ENCODE data around the gene KAZN. TPM values are rescaled to one million over a fixed set of nuclear protein-coding genes. Genes with fewer than 3 reads are reported as not detected.

KAZN gene
- total and polyA plus RNA-seq, 2 of the 8 experiments (the other 6 are each of a cell fraction or from before 2014, with no cell fraction given), result 3.7 to 11.8 TPM

- H3K79me2 ChIP-seq (ENCODE audit: control insufficient read depth in 1 of 2, insufficient read depth in 2 of 2, low read length in 2 of 2), result no peaks in the 10 kb centered on the region
- no peaks in the 10 kb centered on the region for H3K4me1 ChIP-seq (replicated peaks in 1 of 4; ENCODE audit: control insufficient read depth in 3 of 4, insufficient read depth in 4 of 4, low read length in 3 of 4)
- H2BK15ac ChIP-seq (ENCODE audit: low read length), result no peak overlapping the region
- ChIA-PET CTCF (ENCODE audit: partially characterized antibody) (interaction anchor here (0.9 to 2.2 kb wide), 6 partner anchors 49 to 262 kb away, joined by 3 to 4 read pairs (median 4); no protein-coding TSS in a partner anchor), POLR2A (ENCODE audit: partially characterized antibody) (no interaction called here)
- no peak overlapping the region for H3K4ac ChIP-seq (replicated peaks; ENCODE audit: insufficient read length, low read depth, low read length)
- H3K27ac ChIP-seq (ENCODE audit: low read depth, low read length), result no peak overlapping the region
- H3K9ac ChIP-seq (replicated peaks in 1 of 4; ENCODE audit: extremely low read depth in 1 of 4, low read depth in 3 of 4, low read length in 3 of 4), result no peak overlapping the region
- no peak overlapping the region for H3K56ac ChIP-seq (replicated peaks; ENCODE audit: insufficient read length, low read depth, low read length)
- H3K4me2 ChIP-seq (ENCODE audit: insufficient read depth in 1 of 2, low read depth in 2 of 2, low read length in 2 of 2), result no peak overlapping the region
- no peak overlapping the region for H2BK5ac ChIP-seq (ENCODE audit: low read depth, low read length)
- 84% methylated on average over 4 of the region's 4 CpGs; no CpG with 5 or more reads in 1 of the 2 experiments for WGBS, 2 experiments (ENCODE audit: extremely low coverage in 1 of 2, insufficient coverage in 1 of 2, insufficient read length in 1 of 2, insufficient replicate concordance in 2 of 2, low coverage in 1 of 2, low lambda C conversion rate in 2 of 2, missing lambda C conversion rate in 1 of 2)
- no peak overlapping the region for H3K18ac ChIP-seq (ENCODE audit: extremely low read depth, low read length)
- H3K4me3 ChIP-seq (ENCODE audit: extremely low read depth in 1 of 4, insufficient read depth in 2 of 4, low read depth in 3 of 4, low read length in 4 of 4), result no peak overlapping the region
- peaks cover 0 to 2% of the 10 kb centered on the region in 2 experiments for H4K20me1 ChIP-seq (replicated peaks in 1 of 2; ENCODE audit: control insufficient read depth in 1 of 2, insufficient read depth in 2 of 2, low read length in 2 of 2)
- no peak overlapping the region for H4K5ac ChIP-seq (ENCODE audit: insufficient read length, low read depth, low read length)
- no peaks in the 10 kb centered on the region for H3K36me3 ChIP-seq (ENCODE audit: control insufficient read depth in 2 of 4, insufficient read depth in 4 of 4, low read length in 3 of 4)
- H4K8ac ChIP-seq (ENCODE audit: extremely low read depth, insufficient read depth, low read length), result no peak overlapping the region
- H2AK5ac ChIP-seq (ENCODE audit: low read depth, low read length), result no peak overlapping the region
- DNase-seq (ENCODE audit: low read depth in 1 of 2, low spot score in 2 of 2), result no peak
- no peak overlapping the region for H2BK120ac ChIP-seq (replicated peaks; ENCODE audit: low read depth, low read length)
- no peaks in the 10 kb centered on the region for H3K79me1 ChIP-seq (ENCODE audit: low read depth, low read length)
- H2BK20ac ChIP-seq (ENCODE audit: low read length), result no peak overlapping the region
- no peaks in the 10 kb centered on the region for H3K23me2 ChIP-seq (ENCODE audit: low read depth, low read length)
- no peaks in the 10 kb centered on the region for H3K27me3 ChIP-seq (replicated peaks in 1 of 4; ENCODE audit: control insufficient read depth in 3 of 4, extremely low read depth in 1 of 4, insufficient read depth in 3 of 4, low read length in 3 of 4)
- no peak overlapping the region for H4K91ac ChIP-seq (replicated peaks; ENCODE audit: insufficient read length, low read length)
- H3K9me3 ChIP-seq (ENCODE audit: insufficient read depth in 2 of 2, low read depth in 1 of 2, low read length in 1 of 2), result no peaks in the 10 kb centered on the region
- H2AFZ ChIP-seq (ENCODE audit: low read length), result no peak overlapping the region
- H3K14ac ChIP-seq (ENCODE audit: insufficient read length), result no peak overlapping the region
- no peak for FAIRE-seq
- H2BK12ac ChIP-seq (ENCODE audit: low read depth, low read length), result no peak overlapping the region
- H3K23ac ChIP-seq (ENCODE audit: insufficient read length), result no peak overlapping the region
- TF ChIP-seq SP1 (IDR thresholded peaks at IDR 0.05; ENCODE audit: low read depth, low read length), result no peak
- no peak for TF ChIP-seq MAX (IDR thresholded peaks at IDR 0.05)
- no peak for TF ChIP-seq FOSL1 (IDR thresholded peaks at IDR 0.05; ENCODE audit: insufficient read depth, low read depth, low read length)
- TF ChIP-seq SIRT6 (IDR thresholded peaks at IDR 0.05; ENCODE audit: low read length), result no peak
- TF ChIP-seq E2F6 (IDR thresholded peaks at IDR 0.05), result no peak
- no peak for TF ChIP-seq ATF2 (IDR thresholded peaks at IDR 0.05; ENCODE audit: low read length)
- no peak for TF ChIP-seq KDM5A (IDR thresholded peaks at IDR 0.05; ENCODE audit: low read length)
- TF ChIP-seq ASH2L (IDR thresholded peaks at IDR 0.05; ENCODE audit: low read length), result no peak
- no peak for TF ChIP-seq SIX5 (IDR thresholded peaks at IDR 0.05; ENCODE audit: low read depth, low read length)
- TF ChIP-seq BCL11A (IDR thresholded peaks at IDR 0.05; ENCODE audit: low read depth in 2 of 2, low read length in 2 of 2), result no peak
- no peak for TF ChIP-seq BACH1 (IDR thresholded peaks at IDR 0.05; ENCODE audit: low read length)
- TF ChIP-seq HDAC6 (IDR thresholded peaks at IDR 0.05; ENCODE audit: low read depth, low read length), result no peak
- TF ChIP-seq SUZ12 (IDR thresholded peaks at IDR 0.05; ENCODE audit: low read length), result no peak
Observed at GRCh38 chr1:14828665-14829064, 230.2 kb downstream of the KAZN start.
